Endothelial cell of umbilical vein (primary cell): ENCODE measurements around the gene CREM.

Experiments
- CTCF ChIP-seq, 2 donors: IDR thresholded peaks; 1 replicate in 1 of 2; 2 replicates in 1 of 2; pipeline ENCODE4 v1.5.1; 2011; ENCODE audit warnings: low read length in 2 of 2, mild to moderate bottlenecking in 2 of 2, moderate library complexity in 2 of 2, control low read depth in 1 of 2, inconsistent platforms in 1 of 2, low read depth in 1 of 2; ENCODE audit not compliant: insufficient read depth in 1 of 2; ENCODE audit errors: extremely low read depth in 1 of 2
- FOS ChIP-seq: IDR thresholded peaks from 2 replicates; pipeline ENCODE4 v1.6.1; 2011; ENCODE audit warnings: mild to moderate bottlenecking, low read length, moderate library complexity, borderline replicate concordance; ENCODE audit not compliant: insufficient read depth
- JUN ChIP-seq: IDR thresholded peaks from 2 replicates; pipeline ENCODE4 v1.6.1; 2011; ENCODE audit warnings: borderline replicate concordance, low read depth; ENCODE audit not compliant: insufficient read length, insufficient read depth
- MAX ChIP-seq: IDR thresholded peaks from 2 replicates; pipeline ENCODE4 v1.6.1; 2011; ENCODE audit not compliant: insufficient read depth, insufficient read length
- MYC ChIP-seq: IDR thresholded peaks from one replicate; pipeline ENCODE4 v1.6.1; 2011; ENCODE audit warnings: mild to moderate bottlenecking, low read depth, low read length
- POLR2A ChIP-seq: IDR thresholded peaks from 2 replicates; pipeline ENCODE4 v1.6.1; 2012; ENCODE audit warnings: low read depth, mild to moderate bottlenecking, control low read depth, low read length
- POLR2AphosphoS5 ChIP-seq: IDR thresholded peaks from 2 replicates; pipeline ENCODE4 v1.6.1; 2012; ENCODE audit warnings: low read depth, mild to moderate bottlenecking, control low read depth, low read length, moderate library complexity; ENCODE audit not compliant: insufficient read depth

- no peak for TF ChIP-seq FOS
- no peak for TF ChIP-seq POLR2A
- no peak for TF ChIP-seq CTCF (IDR thresholded peaks at IDR 0.05; ENCODE audit: extremely low read depth in 1 of 2, insufficient read depth in 1 of 2, low read depth in 1 of 2, low read length in 2 of 2)
- no peak for TF ChIP-seq POLR2AphosphoS5
- no peak for TF ChIP-seq MAX
- no peak for TF ChIP-seq MYC
- TF ChIP-seq JUN, result no peak
Observed at GRCh38 chr10:35214607-35215020, 88.0 kb downstream of the CREM start.
